GM19324 (cell line): ENCODE measurements around the gene HAGHL.

Experiments used
- ATAC-seq: cut with Tn5 transposase; IDR thresholded peaks from one replicate; pipeline ENCODE4 v1.9.1; 2021; ENCODE audit warnings: mild to moderate bottlenecking, moderate library complexity; ENCODE audit not compliant: unreplicated experiment, low FRiP score

HAGHL gene

GRCh38 chr16:719815-720446, 7.0 kb upstream of the HAGHL start:
- ATAC-seq: no peak

- ATAC-seq: peak; percentile 18
Observed at GRCh38 chr16:720447-720989, 6.4 kb upstream of the HAGHL start.

GRCh38 chr16:720990-721764, 5.7 kb upstream of the HAGHL start, which contains the start of gene ANTKMT:
Gene ANTKMT (plus strand): TSS chr16:721146. CDS start chr16:721275, 129 bp downstream.
- peak; percentile 74 for ATAC-seq

GRCh38 chr16:721765-722540, 5.0 kb upstream of the HAGHL start:
- no peak for ATAC-seq

- no peak for ATAC-seq
Observed at GRCh38 chr16:722835-723633, 3.9 kb upstream of the HAGHL start.

- no peak for ATAC-seq
Observed at GRCh38 chr16:723695-724094, 3.2 kb upstream of the HAGHL start.

GRCh38 chr16:724188-725040, 2.5 kb upstream of the HAGHL start:
- no peak for ATAC-seq

- ATAC-seq: no peak
Observed at GRCh38 chr16:725041-725376, 1.9 kb upstream of the HAGHL start.

GRCh38 chr16:725463-726187, 1.3 kb upstream of the HAGHL start:
- ATAC-seq: no peak

- ATAC-seq: no peak
Observed at GRCh38 chr16:726188-726437, 793 bp upstream of the HAGHL start.

- ATAC-seq: no peak
Observed at GRCh38 chr16:727291-727977, 528 bp downstream of the HAGHL start.

GRCh38 chr16:728131-728889, 1.4 kb downstream of the HAGHL start:
- no peak for ATAC-seq

GRCh38 chr16:728890-729744, 2.2 kb downstream of the HAGHL start:
- ATAC-seq: no peak

GRCh38 chr16:729768-730665, 3.1 kb downstream of the HAGHL start:
- ATAC-seq: no peak

- ATAC-seq: no peak
Observed at GRCh38 chr16:730666-731509, 4.0 kb downstream of the HAGHL start.
